ENCODE measurements around the gene CBR1. TPM values are rescaled to one million over a fixed set of nuclear protein-coding genes. Genes with fewer than 3 reads are reported as not detected.

CBR1 gene
- polyA plus RNA-seq, 1 donor (not counting 4 experiments of a cell fraction or from before 2014, with no cell fraction given), result 207 TPM

DNA sequence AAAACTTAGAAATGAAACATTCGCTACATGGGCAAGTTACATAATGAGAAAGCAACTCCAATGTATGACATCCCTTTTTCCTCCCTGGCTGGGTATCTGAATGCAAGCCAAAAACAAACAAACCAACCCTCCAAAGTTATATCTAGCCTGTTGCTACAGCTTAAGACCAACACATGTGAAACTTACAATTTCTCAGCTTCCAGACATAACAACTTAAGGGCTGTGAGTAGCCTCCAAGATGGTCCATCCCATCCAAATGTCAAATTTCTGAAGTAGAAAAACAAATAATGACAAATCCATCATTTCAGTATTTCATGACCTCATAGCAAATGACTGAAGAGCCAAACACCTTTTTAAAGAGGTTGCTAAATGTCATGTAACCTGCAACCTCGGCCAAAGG is 29.4 kb upstream of the CBR1 start:
- H3K4me2 ChIP-seq (ENCODE audit: control insufficient read depth, extremely low read depth, insufficient read depth, low read depth, low read length), result no peak overlapping the region
- DNase-seq (ENCODE audit: low read depth, low spot score), result no peak
- H2AFZ ChIP-seq (ENCODE audit: control insufficient read depth, low read length), result no peak overlapping the region
- H3K36me3 ChIP-seq (ENCODE audit: control insufficient read depth in 2 of 2, extremely low read depth in 1 of 2, insufficient read depth in 2 of 2, low read length in 2 of 2), result peaks cover 38 to 40% of the 10 kb centered on the region in 2 experiments
- no peak for FAIRE-seq
- H3K79me2 ChIP-seq (ENCODE audit: control insufficient read depth, insufficient read depth, low read length), result no peaks in the 10 kb centered on the region
- H3K27ac ChIP-seq (ENCODE audit: control insufficient read depth, insufficient read depth, low read length), result no peak overlapping the region
- H3K4me3 ChIP-seq (ENCODE audit: control insufficient read depth in 2 of 3, extremely low read depth in 1 of 3, insufficient read depth in 2 of 3, low read depth in 1 of 3, low read length in 3 of 3), result no peak overlapping the region
- H3K27me3 ChIP-seq (ENCODE audit: control insufficient read depth, extremely low read depth, insufficient read depth, low read length), result no peaks in the 10 kb centered on the region
- TF ChIP-seq EZH2 (IDR thresholded peaks at IDR 0.05; ENCODE audit: low read length), result no peak
- TF ChIP-seq, protein P1, sequence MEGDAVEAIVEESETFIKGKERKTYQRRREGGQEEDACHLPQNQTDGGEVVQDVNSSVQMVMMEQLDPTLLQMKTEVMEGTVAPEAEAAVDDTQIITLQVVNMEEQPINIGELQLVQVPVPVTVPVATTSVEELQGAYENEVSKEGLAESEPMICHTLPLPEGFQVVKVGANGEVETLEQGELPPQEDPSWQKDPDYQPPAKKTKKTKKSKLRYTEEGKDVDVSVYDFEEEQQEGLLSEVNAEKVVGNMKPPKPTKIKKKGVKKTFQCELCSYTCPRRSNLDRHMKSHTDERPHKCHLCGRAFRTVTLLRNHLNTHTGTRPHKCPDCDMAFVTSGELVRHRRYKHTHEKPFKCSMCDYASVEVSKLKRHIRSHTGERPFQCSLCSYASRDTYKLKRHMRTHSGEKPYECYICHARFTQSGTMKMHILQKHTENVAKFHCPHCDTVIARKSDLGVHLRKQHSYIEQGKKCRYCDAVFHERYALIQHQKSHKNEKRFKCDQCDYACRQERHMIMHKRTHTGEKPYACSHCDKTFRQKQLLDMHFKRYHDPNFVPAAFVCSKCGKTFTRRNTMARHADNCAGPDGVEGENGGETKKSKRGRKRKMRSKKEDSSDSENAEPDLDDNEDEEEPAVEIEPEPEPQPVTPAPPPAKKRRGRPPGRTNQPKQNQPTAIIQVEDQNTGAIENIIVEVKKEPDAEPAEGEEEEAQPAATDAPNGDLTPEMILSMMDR (optimal IDR thresholded peaks at IDR 0.05 in 1 of 3, IDR thresholded peaks at IDR 0.05 in 1 of 3, conservative IDR thresholded peaks at IDR 0.05 in 1 of 3; ENCODE audit: extremely low read depth in 1 of 3, insufficient read depth in 2 of 3, low read length in 3 of 3), result no peak
- no peak overlapping the region for H3K9ac ChIP-seq (ENCODE audit: control insufficient read depth, extremely low read depth, insufficient read depth, low read length)
- no peaks in the 10 kb centered on the region for H3K9me3 ChIP-seq (ENCODE audit: control insufficient read depth, low read depth, low read length)
- no peaks in the 10 kb centered on the region for H3K9me1 ChIP-seq (ENCODE audit: control insufficient read depth, extremely low read depth, insufficient read depth, low read length)
- dilution Hi-C loops (cut with MboI; ENCODE audit: extremely low pct_ligation_motif_present, low sequenced_read_pairs), result no loop called here
- H4K20me1 ChIP-seq (ENCODE audit: control insufficient read depth, extremely low read depth, insufficient read depth, low read length), result no peaks in the 10 kb centered on the region
- H3K4me1 ChIP-seq (ENCODE audit: control insufficient read depth, extremely low read depth, insufficient read depth, low read length), result no peaks in the 10 kb centered on the region

- Histone ChIP-seq H2AFZ (ENCODE audit: control insufficient read depth, low read length) (no peak overlapping the region), H3K9me3 (ENCODE audit: control insufficient read depth, low read depth, low read length) (no peaks in the 10 kb centered on the region), H3K27ac (ENCODE audit: control insufficient read depth, insufficient read depth, low read length) (no peak overlapping the region), H3K9me1 (ENCODE audit: control insufficient read depth, extremely low read depth, insufficient read depth, low read length) (no peaks in the 10 kb centered on the region), H4K20me1 (ENCODE audit: control insufficient read depth, extremely low read depth, insufficient read depth, low read length) (no peaks in the 10 kb centered on the region), H3K4me2 (ENCODE audit: control insufficient read depth, extremely low read depth, insufficient read depth, low read depth, low read length) (no peak overlapping the region), H3K4me3 (ENCODE audit: control insufficient read depth in 2 of 3, extremely low read depth in 1 of 3, insufficient read depth in 2 of 3, low read depth in 1 of 3, low read length in 3 of 3) (no peak overlapping the region), H3K79me2 (ENCODE audit: control insufficient read depth, insufficient read depth, low read length) (no peaks in the 10 kb centered on the region), H3K36me3 (ENCODE audit: control insufficient read depth in 2 of 2, extremely low read depth in 1 of 2, insufficient read depth in 2 of 2, low read length in 2 of 2) (peaks cover 40 to 42% of the 10 kb centered on the region in 2 experiments), H3K27me3 (ENCODE audit: control insufficient read depth, extremely low read depth, insufficient read depth, low read length) (no peaks in the 10 kb centered on the region), H3K4me1 (ENCODE audit: control insufficient read depth, extremely low read depth, insufficient read depth, low read length) (no peaks in the 10 kb centered on the region), H3K9ac (ENCODE audit: control insufficient read depth, extremely low read depth, insufficient read depth, low read length) (no peak overlapping the region)
- FAIRE-seq (no peak), DNase-seq (ENCODE audit: low read depth, low spot score) (no peak)
- dilution Hi-C loops (cut with MboI; ENCODE audit: extremely low pct_ligation_motif_present, low sequenced_read_pairs), result no loop called here
- no peak for TF ChIP-seq EZH2 (IDR thresholded peaks at IDR 0.05; ENCODE audit: low read length)
- TF ChIP-seq, protein P1 (optimal IDR thresholded peaks at IDR 0.05 in 1 of 3, IDR thresholded peaks at IDR 0.05 in 1 of 3, conservative IDR thresholded peaks at IDR 0.05 in 1 of 3; ENCODE audit: extremely low read depth in 1 of 3, insufficient read depth in 2 of 3, low read length in 3 of 3), result no peak
Observed at GRCh38 chr21:36041910-36042309, 27.9 kb upstream of the CBR1 start.

Measured in keratinocyte (primary cell).